H9 (cell line): ENCODE data around the gene CLNS1A. TPM values are rescaled to one million over a fixed set of nuclear protein-coding genes. Genes with fewer than 3 reads are reported as not detected.

Experiments
- DNase-seq: peaks from one replicate; pipeline ENCODE4 v3.0.0-alpha.2; 2017
- H2AFZ ChIP-seq: one replicate; pipeline ENCODE4 v1.6.1; 2013; ENCODE audit warnings: mild to moderate bottlenecking, low read length, control low read depth, moderate library complexity
- H2AK5ac ChIP-seq: 2 replicates; pipeline ENCODE4 v1.6.1; 2013; ENCODE audit warnings: low read length, control low read depth, mixed read lengths; ENCODE audit not compliant: insufficient read length
- H2BK120ac ChIP-seq: one replicate; pipeline ENCODE4 v1.6.1; 2013; ENCODE audit warnings: low read depth, mild to moderate bottlenecking, low read length, control low read depth, inconsistent platforms; ENCODE audit not compliant: poor library complexity, severe bottlenecking
- H2BK12ac ChIP-seq: 2 replicates; pipeline ENCODE4 v1.6.1; 2013; ENCODE audit warnings: low read length, control low read depth, mixed read lengths, low read depth; ENCODE audit not compliant: insufficient read length
- H2BK15ac ChIP-seq: 2 replicates; pipeline ENCODE4 v1.6.1; 2013; ENCODE audit warnings: low read depth, low read length, control low read depth
- H2BK20ac ChIP-seq: one replicate; pipeline ENCODE4 v1.6.1; 2013; ENCODE audit warnings: low read depth, mild to moderate bottlenecking, low read length, control low read depth, inconsistent platforms; ENCODE audit not compliant: poor library complexity, severe bottlenecking
- H2BK5ac ChIP-seq: 2 replicates; pipeline ENCODE4 v1.6.1; 2013; ENCODE audit warnings: low read length, control low read depth, mixed read lengths; ENCODE audit not compliant: insufficient read length
- H3K14ac ChIP-seq: 2 replicates; pipeline ENCODE4 v1.6.1; 2013; ENCODE audit warnings: low read length, control low read depth; ENCODE audit not compliant: insufficient read depth
- H3K18ac ChIP-seq: 2 replicates; pipeline ENCODE4 v1.6.1; 2013; ENCODE audit warnings: low read depth, mild to moderate bottlenecking, mixed read lengths, low read length, control low read depth; ENCODE audit not compliant: insufficient read length
- H3K23ac ChIP-seq: 2 replicates; pipeline ENCODE4 v1.6.1; 2013; ENCODE audit warnings: low read length, control low read depth, mixed read lengths, low read depth; ENCODE audit not compliant: insufficient read length
- H3K23me2 ChIP-seq: 2 replicates; pipeline ENCODE4 v1.6.1; 2013; ENCODE audit warnings: low read depth, mild to moderate bottlenecking, mixed read lengths, low read length, control low read depth; ENCODE audit not compliant: insufficient read length, poor library complexity, severe bottlenecking
- H3K27ac ChIP-seq: 2 replicates; pipeline ENCODE4 v1.5.1; 2013; ENCODE audit warnings: low read length, control low read depth, mixed read lengths, low read depth; ENCODE audit not compliant: insufficient read length
- H3K27me3 ChIP-seq: 2 replicates; pipeline ENCODE4 v1.6.1; 2013; ENCODE audit warnings: low read length, control low read depth, inconsistent platforms; ENCODE audit not compliant: insufficient read depth
- H3K4ac ChIP-seq: 2 replicates; pipeline ENCODE4 v1.6.1; 2013; ENCODE audit warnings: low read depth, mild to moderate bottlenecking, control low read depth, inconsistent platforms, low read length, moderate library complexity
- H3K4me1 ChIP-seq: 2 replicates; pipeline ENCODE4 v1.6.1; 2013; ENCODE audit warnings: low read length, control low read depth, inconsistent platforms; ENCODE audit not compliant: insufficient read depth
- H3K4me2 ChIP-seq: 2 replicates; pipeline ENCODE4 v1.6.1; 2013; ENCODE audit warnings: low read length, control low read depth, mixed read lengths; ENCODE audit not compliant: insufficient read length, insufficient read depth
- H3K56ac ChIP-seq: 2 replicates; pipeline ENCODE4 v1.6.1; 2013; ENCODE audit warnings: low read depth, mild to moderate bottlenecking, mixed read lengths, low read length, control low read depth; ENCODE audit not compliant: insufficient read length
- H3K79me1 ChIP-seq: 2 replicates; pipeline ENCODE4 v1.6.1; 2013; ENCODE audit warnings: low read depth, mild to moderate bottlenecking, moderate library complexity, low read length, control low read depth, inconsistent platforms; ENCODE audit not compliant: insufficient read depth, poor library complexity, severe bottlenecking
- H3K79me2 ChIP-seq: 2 replicates; pipeline ENCODE4 v1.6.1; 2013; ENCODE audit warnings: low read length, control low read depth, inconsistent platforms; ENCODE audit not compliant: insufficient read depth
- H3K9ac ChIP-seq: 2 replicates; pipeline ENCODE4 v1.6.1; 2013; ENCODE audit warnings: low read length, control low read depth, mixed read lengths; ENCODE audit not compliant: insufficient read length; ENCODE audit errors: extremely low read depth
- H3K9me3 ChIP-seq: one replicate; pipeline ENCODE4 v1.6.1; 2013; ENCODE audit warnings: low read depth, low read length, inconsistent platforms; ENCODE audit not compliant: control insufficient read depth
- H3T11ph ChIP-seq: one replicate; pipeline ENCODE4 v1.6.1; 2013; ENCODE audit warnings: mild to moderate bottlenecking, low read length, control low read depth, inconsistent platforms
- H4K20me1 ChIP-seq: one replicate; pipeline ENCODE4 v1.6.1; 2013; ENCODE audit not compliant: control insufficient read depth, insufficient read length, insufficient read depth
- H4K5ac ChIP-seq: 2 replicates; pipeline ENCODE4 v1.6.1; 2013; ENCODE audit warnings: low read depth, mild to moderate bottlenecking, mixed read lengths, low read length, control low read depth; ENCODE audit not compliant: insufficient read length
- H4K8ac ChIP-seq: replicated peaks from 2 replicates; pipeline ENCODE4 v1.6.1; 2013; ENCODE audit warnings: low read length, control low read depth, mixed read lengths, low read depth; ENCODE audit not compliant: insufficient read length
- H4K91ac ChIP-seq: 2 replicates; pipeline ENCODE4 v1.6.1; 2013; ENCODE audit warnings: low read depth, mild to moderate bottlenecking, moderate library complexity, mixed read lengths, low read length, control low read depth; ENCODE audit not compliant: insufficient read length
- H3K27ac Mint-ChIP-seq, 3 experiments: 2 replicates in 2 of 3; 3 replicates in 1 of 3; pipeline ENCODE4 v1.8.0; 2020 to 2021; ENCODE audit warnings: mixed read lengths in 3 of 3, mild to moderate bottlenecking in 1 of 3, moderate library complexity in 1 of 3
- H3K27me3 Mint-ChIP-seq: 2 replicates; pipeline ENCODE4 v1.8.0; 2021; ENCODE audit warnings: low read depth, mild to moderate bottlenecking, moderate library complexity, mixed read lengths
- H3K36me3 Mint-ChIP-seq, 3 experiments: 2 replicates in 2 of 3; 3 replicates in 1 of 3; pipeline ENCODE4 v1.8.0; 2020 to 2021; ENCODE audit warnings: low read depth in 3 of 3, mixed read lengths in 3 of 3; ENCODE audit not compliant: insufficient read depth in 1 of 3
- H3K4me1 Mint-ChIP-seq, 2 experiments: 2 replicates each; pipeline ENCODE4 v1.8.0; 2020; ENCODE audit warnings: mixed read lengths in 2 of 2
- H3K4me3 Mint-ChIP-seq, 2 experiments: 2 replicates in 1 of 2; 3 replicates in 1 of 2; pipeline ENCODE4 v1.8.0; 2020 to 2021; ENCODE audit warnings: mild to moderate bottlenecking in 2 of 2, mixed read lengths in 2 of 2, moderate library complexity in 1 of 2
- H3K9me3 Mint-ChIP-seq, 2 experiments: 2 replicates in 1 of 2; 3 replicates in 1 of 2; pipeline ENCODE4 v1.8.0; 2020; ENCODE audit warnings: mild to moderate bottlenecking in 2 of 2, mixed read lengths in 2 of 2, moderate library complexity in 1 of 2
- WGBS: extraction: QIAGEN DNeasy Blood & Tissue Kit; methylation state at CpG from one replicate; pipeline ENCODE4 v1.1.7; 2013; ENCODE audit warnings: missing lambda C conversion rate, low lambda C conversion rate, mixed read lengths; ENCODE audit not compliant: insufficient read length; ENCODE audit errors: extremely low coverage; 5-methylcytosine and 5-hydroxymethylcytosine counted together
- total RNA-seq: library from RNA; stranded (reverse); gene quantifications from 2 replicates; pipeline ENCODE4 v1.2.1, GENCODE V29; 2021
- TF ChIP-seq, protein P1 (sequence below): fragments of 200-600 bp; sonication (generic); conservative IDR thresholded peaks from 3 replicates; pipeline ENCODE4 v1.8.0; 2021; ENCODE audit warnings: antibody characterized with exemption, mild to moderate bottlenecking

Gene CLNS1A
- total RNA-seq, 1 experiment from 2014 or later = 165 TPM

DNA sequence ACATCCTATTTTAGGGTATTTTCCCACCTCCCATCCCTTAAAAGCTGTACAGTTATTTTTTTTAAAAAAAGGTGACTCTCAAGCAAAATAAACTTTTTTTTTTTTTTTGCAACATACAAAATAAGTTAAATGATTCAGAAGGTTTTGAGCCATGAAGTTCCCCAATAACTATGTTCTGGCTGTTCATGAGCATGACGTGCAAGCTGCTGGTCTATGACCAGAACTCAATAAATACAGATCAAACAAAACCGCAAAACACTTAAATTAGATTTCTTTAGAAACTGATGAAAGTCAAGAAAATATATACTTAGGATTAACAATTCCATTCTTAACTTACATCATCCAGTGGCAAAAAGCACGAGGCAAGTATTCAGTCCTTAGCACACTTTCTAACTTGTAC, 24.1 kb upstream of the CLNS1A start:
- no peak overlapping the region for H2BK20ac ChIP-seq
- H3K27me3 ChIP-seq = no peaks in the 10 kb centered on the region
- no peak overlapping the region for H3K56ac ChIP-seq
- H4K20me1 ChIP-seq = no peaks in the 10 kb centered on the region
- no peak overlapping the region for H2BK12ac ChIP-seq
- Mint-ChIP-seq H3K27ac (no peak overlapping the region), H3K4me3 (no peak overlapping the region), H3K27me3 (no peaks in the 10 kb centered on the region), H3K4me1 (no peaks in the 10 kb centered on the region), H3K36me3 (peaks cover under 1 to 7% (median 2%) of the 10 kb centered on the region in 3 experiments; a peak in 6 of 7 replicates), H3K9me3 (no peaks in the 10 kb centered on the region)
- H2BK5ac ChIP-seq = no peak overlapping the region
- no peak overlapping the region for H2AFZ ChIP-seq
- no peak overlapping the region for H3T11ph ChIP-seq
- no peaks in the 10 kb centered on the region for H3K23me2 ChIP-seq
- no peak for DNase-seq
- H3K14ac ChIP-seq = no peak overlapping the region
- H3K79me1 ChIP-seq = no peaks in the 10 kb centered on the region
- no peak overlapping the region for H4K5ac ChIP-seq
- TF ChIP-seq, protein P1, sequence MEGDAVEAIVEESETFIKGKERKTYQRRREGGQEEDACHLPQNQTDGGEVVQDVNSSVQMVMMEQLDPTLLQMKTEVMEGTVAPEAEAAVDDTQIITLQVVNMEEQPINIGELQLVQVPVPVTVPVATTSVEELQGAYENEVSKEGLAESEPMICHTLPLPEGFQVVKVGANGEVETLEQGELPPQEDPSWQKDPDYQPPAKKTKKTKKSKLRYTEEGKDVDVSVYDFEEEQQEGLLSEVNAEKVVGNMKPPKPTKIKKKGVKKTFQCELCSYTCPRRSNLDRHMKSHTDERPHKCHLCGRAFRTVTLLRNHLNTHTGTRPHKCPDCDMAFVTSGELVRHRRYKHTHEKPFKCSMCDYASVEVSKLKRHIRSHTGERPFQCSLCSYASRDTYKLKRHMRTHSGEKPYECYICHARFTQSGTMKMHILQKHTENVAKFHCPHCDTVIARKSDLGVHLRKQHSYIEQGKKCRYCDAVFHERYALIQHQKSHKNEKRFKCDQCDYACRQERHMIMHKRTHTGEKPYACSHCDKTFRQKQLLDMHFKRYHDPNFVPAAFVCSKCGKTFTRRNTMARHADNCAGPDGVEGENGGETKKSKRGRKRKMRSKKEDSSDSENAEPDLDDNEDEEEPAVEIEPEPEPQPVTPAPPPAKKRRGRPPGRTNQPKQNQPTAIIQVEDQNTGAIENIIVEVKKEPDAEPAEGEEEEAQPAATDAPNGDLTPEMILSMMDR = no peak
- no peak overlapping the region for H2BK120ac ChIP-seq
- H3K4ac ChIP-seq = no peak overlapping the region
- no peak overlapping the region for H2AK5ac ChIP-seq
- H3K18ac ChIP-seq = no peak overlapping the region
- no peak overlapping the region for H3K27ac ChIP-seq
- no peak overlapping the region for H4K8ac ChIP-seq
- no peaks in the 10 kb centered on the region for H3K79me2 ChIP-seq
- H4K91ac ChIP-seq = no peak overlapping the region
- whole genome bisulfite sequencing = no CpG with 5 or more reads among the region's 3 CpGs
- H3K9me3 ChIP-seq = no peaks in the 10 kb centered on the region
- H3K4me2 ChIP-seq = no peak overlapping the region
- H3K4me1 ChIP-seq = no peaks in the 10 kb centered on the region
- H3K23ac ChIP-seq = no peak overlapping the region
- H2BK15ac ChIP-seq = no peak overlapping the region
- H3K9ac ChIP-seq = no peak overlapping the region
